ENCODE measurements around the gene B9D2.

DNA sequence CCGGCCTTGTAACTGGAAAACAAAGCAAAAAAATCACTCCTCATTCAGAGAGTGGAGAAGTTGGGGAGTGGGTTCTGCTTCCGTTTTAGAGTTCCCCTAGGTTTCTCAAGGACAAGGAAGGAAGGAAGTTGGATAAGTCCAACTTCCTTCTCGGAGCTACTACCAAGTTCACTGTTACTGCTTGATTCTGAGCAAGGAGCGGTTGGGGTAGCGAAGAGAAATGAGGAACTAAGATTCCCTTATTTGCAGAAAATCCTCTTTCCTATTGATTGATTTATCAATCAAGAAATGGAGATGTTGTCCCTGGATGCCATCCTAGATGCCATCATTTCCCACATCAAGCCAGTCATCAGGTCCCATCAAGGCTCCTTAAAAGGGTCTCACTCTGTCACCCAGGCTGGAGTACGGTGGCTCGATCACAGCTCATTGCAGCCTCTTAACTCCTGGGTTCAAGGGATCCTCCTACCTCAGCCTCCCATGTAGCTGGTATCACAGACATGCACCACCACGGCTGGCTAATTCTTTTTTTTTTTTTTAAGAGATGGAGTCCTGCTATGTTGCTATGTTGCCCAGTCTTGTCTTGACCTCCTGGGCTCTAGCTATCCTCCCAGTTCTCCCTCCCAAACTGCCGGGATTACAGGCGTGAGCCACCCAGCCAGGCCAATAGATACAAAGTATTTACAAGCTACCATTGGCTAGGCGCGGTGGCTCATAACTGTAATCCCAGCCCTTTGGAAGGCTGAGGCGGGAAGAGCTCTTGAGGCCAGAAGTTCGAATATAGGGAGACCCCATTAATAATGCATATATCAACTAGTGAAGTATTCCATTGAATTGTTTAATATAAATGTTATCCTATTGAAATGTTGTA, 809 bp upstream of the B9D2 start:
- TF ChIP-seq, protein P1, sequence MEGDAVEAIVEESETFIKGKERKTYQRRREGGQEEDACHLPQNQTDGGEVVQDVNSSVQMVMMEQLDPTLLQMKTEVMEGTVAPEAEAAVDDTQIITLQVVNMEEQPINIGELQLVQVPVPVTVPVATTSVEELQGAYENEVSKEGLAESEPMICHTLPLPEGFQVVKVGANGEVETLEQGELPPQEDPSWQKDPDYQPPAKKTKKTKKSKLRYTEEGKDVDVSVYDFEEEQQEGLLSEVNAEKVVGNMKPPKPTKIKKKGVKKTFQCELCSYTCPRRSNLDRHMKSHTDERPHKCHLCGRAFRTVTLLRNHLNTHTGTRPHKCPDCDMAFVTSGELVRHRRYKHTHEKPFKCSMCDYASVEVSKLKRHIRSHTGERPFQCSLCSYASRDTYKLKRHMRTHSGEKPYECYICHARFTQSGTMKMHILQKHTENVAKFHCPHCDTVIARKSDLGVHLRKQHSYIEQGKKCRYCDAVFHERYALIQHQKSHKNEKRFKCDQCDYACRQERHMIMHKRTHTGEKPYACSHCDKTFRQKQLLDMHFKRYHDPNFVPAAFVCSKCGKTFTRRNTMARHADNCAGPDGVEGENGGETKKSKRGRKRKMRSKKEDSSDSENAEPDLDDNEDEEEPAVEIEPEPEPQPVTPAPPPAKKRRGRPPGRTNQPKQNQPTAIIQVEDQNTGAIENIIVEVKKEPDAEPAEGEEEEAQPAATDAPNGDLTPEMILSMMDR (conservative IDR thresholded peaks at IDR 0.05; ENCODE audit: low read depth, low read length): no peak
- no peak for TF ChIP-seq MXI1 (IDR thresholded peaks at IDR 0.05; ENCODE audit: borderline replicate concordance, low read depth, low read length)
- no peak for TF ChIP-seq CEBPB (IDR thresholded peaks at IDR 0.05; ENCODE audit: low read depth, low read length)
- TF ChIP-seq POLR2A (IDR thresholded peaks at IDR 0.05; ENCODE audit: low read depth, low read length): no peak
- TF ChIP-seq MAZ (IDR thresholded peaks at IDR 0.05; ENCODE audit: borderline replicate concordance, low read depth, low read length): no peak
- TF ChIP-seq, protein P2, sequence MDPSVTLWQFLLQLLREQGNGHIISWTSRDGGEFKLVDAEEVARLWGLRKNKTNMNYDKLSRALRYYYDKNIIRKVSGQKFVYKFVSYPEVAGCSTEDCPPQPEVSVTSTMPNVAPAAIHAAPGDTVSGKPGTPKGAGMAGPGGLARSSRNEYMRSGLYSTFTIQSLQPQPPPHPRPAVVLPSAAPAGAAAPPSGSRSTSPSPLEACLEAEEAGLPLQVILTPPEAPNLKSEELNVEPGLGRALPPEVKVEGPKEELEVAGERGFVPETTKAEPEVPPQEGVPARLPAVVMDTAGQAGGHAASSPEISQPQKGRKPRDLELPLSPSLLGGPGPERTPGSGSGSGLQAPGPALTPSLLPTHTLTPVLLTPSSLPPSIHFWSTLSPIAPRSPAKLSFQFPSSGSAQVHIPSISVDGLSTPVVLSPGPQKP (IDR thresholded peaks at IDR 0.05; ENCODE audit: borderline replicate concordance, low read depth, low read length): no peak
- no peak for TF ChIP-seq FOS (IDR thresholded peaks at IDR 0.05; ENCODE audit: low read depth, low read length)
- TF ChIP-seq RCOR1 (IDR thresholded peaks at IDR 0.05; ENCODE audit: insufficient replicate concordance, low read length): no peak

All from IMR-90 (cell line).